K562 (cell line): ENCODE results near the gene SPAG4. TPM values are rescaled to one million over a fixed set of nuclear protein-coding genes. Genes with fewer than 3 reads are reported as not detected.

ENCODE experiments used
- CBFA2T3 ChIP-seq: fragments of 450-650 bp; IDR thresholded peaks from 2 replicates; pipeline ENCODE4 v1.6.1; 2017
- CCNT2 ChIP-seq: IDR thresholded peaks from 2 replicates; pipeline ENCODE4 v1.6.1; 2011; ENCODE audit warnings: borderline replicate concordance, low read depth, mild to moderate bottlenecking, moderate library complexity, mixed read lengths, low read length; ENCODE audit not compliant: insufficient read length; ENCODE audit errors: extremely low read depth
- EP300 ChIP-seq: IDR thresholded peaks from 2 replicates; pipeline ENCODE4 v1.6.1; 2012; ENCODE audit warnings: low read length, improper control_type of control experiment
- FOXM1 ChIP-seq, 2 experiments: fragments of 450-650 bp in 1 of 2; sonication (generic) in 1 of 2; formaldehyde crosslinking in 1 of 2; IDR thresholded peaks; 2 replicates each; pipeline versions ENCODE4 v1.6.1 to v1.9.0; 2017 to 2022; ENCODE audit warnings: low read depth in 2 of 2, mild to moderate bottlenecking in 2 of 2, missing genetic modification reagents in 1 of 2, moderate library complexity in 1 of 2
- GATAD2B ChIP-seq: fragments of 450-650 bp; IDR thresholded peaks from 2 replicates; pipeline ENCODE4 v1.6.1; 2017; ENCODE audit warnings: mild to moderate bottlenecking, borderline replicate concordance
- HDAC8 ChIP-seq: fragments of 450-650 bp; IDR thresholded peaks from 2 replicates; pipeline ENCODE4 v1.6.1; 2016; ENCODE audit warnings: mild to moderate bottlenecking, missing genetic modification characterization, moderate library complexity, missing compliant biosample characterization
- HNRNPK ChIP-seq: fragments of 200-400 bp; formaldehyde crosslinking; IDR thresholded peaks from one replicate; pipeline ENCODE4 v1.6.1; 2018; ENCODE audit warnings: mild to moderate bottlenecking, low read depth, low read length; ENCODE audit not compliant: poor library complexity, severe bottlenecking
- KHSRP ChIP-seq: fragments of 450-650 bp; IDR thresholded peaks from 2 replicates; pipeline ENCODE4 v1.6.1; 2017
- NEUROD1 ChIP-seq: fragments of 150-350 bp; IDR thresholded peaks from 2 replicates; pipeline ENCODE4 v1.6.1; 2014; ENCODE audit warnings: borderline replicate concordance, low read length, low read depth; ENCODE audit not compliant: partially characterized antibody
- NFE2L1 ChIP-seq: fragments of 450-650 bp; IDR thresholded peaks from 2 replicates; pipeline ENCODE4 v1.6.1; 2016; ENCODE audit warnings: missing genetic modification characterization, low read depth, mild to moderate bottlenecking, missing compliant biosample characterization, moderate library complexity, borderline replicate concordance
- ZNF184 ChIP-seq: sonication (generic); formaldehyde crosslinking; IDR thresholded peaks from 2 replicates; pipeline ENCODE4 v1.5.0; 2020; ENCODE audit warnings: missing genetic modification reagents
- ZNF347 ChIP-seq: fragments of 450-650 bp; formaldehyde crosslinking; IDR thresholded peaks from 2 replicates; pipeline ENCODE4 v1.4.0; 2020; ENCODE audit warnings: low read depth, mild to moderate bottlenecking, moderate library complexity
- ZNF507 ChIP-seq: conservative IDR thresholded peaks from 2 replicates; pipeline ENCODE4 v1.6.1; 2017; ENCODE audit warnings: missing genetic modification characterization, missing compliant biosample characterization
- polyA plus RNA-seq, 8 experiments: library from polyadenylated mRNA; depleted of rRNA in 4 of 8; stranded (reverse) in 5 of 8; unstranded in 3 of 8; fragments of >200 nt; fragmentation: Nextera tagmentation in 2 of 8; fragmentation: Illumina TruSeq in 1 of 8; extraction: Ambion mirVana in 2 of 8; extraction: Trizol in 1 of 8; gene quantifications; 2 replicates each; pipeline versions ENCODE4 v1.2.1 to v1.2.3, GENCODE V29; 2011 to 2014; ENCODE audit warnings: inconsistent platforms in 1 of 8, missing spikeins in 1 of 8
- total RNA-seq, 7 experiments: library from RNA; depleted of rRNA in 6 of 7; stranded (reverse); fragments of >200 nt in 6 of 7; fragmentation: Illumina TruSeq in 2 of 7; extraction: Trizol in 2 of 7; gene quantifications; 2 replicates each; pipeline versions ENCODE4 v1.2.1 to v1.2.3, GENCODE V29; 2011 to 2021; ENCODE audit warnings: low replicate concordance in 1 of 7
- TF ChIP-seq, protein P1 (sequence below): fragments of 450-650 bp; IDR thresholded peaks from 2 replicates; pipeline ENCODE4 v1.6.1; 2016; ENCODE audit warnings: low read depth, mild to moderate bottlenecking, moderate library complexity
- TF ChIP-seq, protein P2 (sequence below): sonication (generic); IDR thresholded peaks from 2 replicates; pipeline ENCODE4 v1.6.1; 2016
- TF ChIP-seq, protein P3 (sequence below): fragments of 250-450 bp; sonication (Bioruptor Pico); IDR thresholded peaks from 2 replicates; pipeline ENCODE4 v1.4.0; 2020; ENCODE audit warnings: mild to moderate bottlenecking, moderate library complexity, borderline replicate concordance
- TF ChIP-seq, protein P4 (sequence below): fragments of 450-650 bp; IDR thresholded peaks from 2 replicates; pipeline ENCODE4 v1.6.1; 2017; ENCODE audit warnings: mild to moderate bottlenecking, moderate library complexity
- TF ChIP-seq, protein P5 (sequence below): fragments of 200-800 bp; sonication (Bioruptor generic); IDR thresholded peaks from 2 replicates; pipeline ENCODE4 v1.6.1; 2017; ENCODE audit warnings: missing genetic modification characterization, missing compliant biosample characterization

SPAG4 gene
- total and polyA plus RNA-seq, 9 of the 15 experiments (the other 6 are each of a cell fraction or from before 2014, with no cell fraction given): 1.6 to 11.4 (median 4.6) TPM

DNA sequence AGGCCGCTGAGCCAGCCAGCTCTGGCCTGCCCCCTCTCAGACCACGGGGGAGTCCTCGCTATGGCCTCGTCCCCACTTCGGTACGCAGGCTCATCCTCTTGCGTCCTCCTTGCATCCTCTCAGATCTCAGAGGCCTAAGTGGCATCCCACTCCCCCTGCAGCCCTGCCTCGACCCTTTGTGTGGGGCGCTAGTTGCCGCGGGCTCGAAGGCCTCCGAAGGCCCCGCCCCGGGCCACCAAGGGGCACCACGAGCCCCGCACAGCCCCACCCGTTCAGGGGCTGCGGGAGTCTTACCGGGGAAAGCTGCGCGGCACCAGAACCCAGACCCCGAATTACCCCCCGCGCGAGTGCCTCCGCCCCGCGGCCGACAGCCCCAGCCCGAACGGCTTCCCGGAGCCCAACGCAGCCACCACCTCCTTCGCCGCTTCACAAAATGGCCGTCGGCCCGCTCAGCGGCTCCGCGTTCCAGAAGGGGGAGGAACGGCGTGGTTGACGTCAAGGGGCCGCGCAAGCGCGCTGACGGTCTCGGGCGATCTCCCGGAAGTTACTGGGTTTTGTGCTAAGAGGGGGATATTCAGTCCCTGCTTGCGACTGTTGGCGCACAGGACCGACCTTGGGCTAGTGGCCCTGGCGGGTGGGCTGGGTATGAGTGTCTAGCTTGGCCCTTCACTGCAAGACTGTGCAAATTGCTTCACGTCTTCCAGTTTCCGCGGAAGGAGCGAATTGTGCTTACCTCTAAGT, 49.0 kb downstream of the SPAG4 start, which contains the start of the genes CPNE1 and RBM12 (continued):
- TF ChIP-seq, protein P1, sequence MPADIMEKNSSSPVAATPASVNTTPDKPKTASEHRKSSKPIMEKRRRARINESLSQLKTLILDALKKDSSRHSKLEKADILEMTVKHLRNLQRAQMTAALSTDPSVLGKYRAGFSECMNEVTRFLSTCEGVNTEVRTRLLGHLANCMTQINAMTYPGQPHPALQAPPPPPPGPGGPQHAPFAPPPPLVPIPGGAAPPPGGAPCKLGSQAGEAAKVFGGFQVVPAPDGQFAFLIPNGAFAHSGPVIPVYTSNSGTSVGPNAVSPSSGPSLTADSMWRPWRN: no peak
- no peak for TF ChIP-seq NFE2L1 (tag)
- TF ChIP-seq, protein P2, sequence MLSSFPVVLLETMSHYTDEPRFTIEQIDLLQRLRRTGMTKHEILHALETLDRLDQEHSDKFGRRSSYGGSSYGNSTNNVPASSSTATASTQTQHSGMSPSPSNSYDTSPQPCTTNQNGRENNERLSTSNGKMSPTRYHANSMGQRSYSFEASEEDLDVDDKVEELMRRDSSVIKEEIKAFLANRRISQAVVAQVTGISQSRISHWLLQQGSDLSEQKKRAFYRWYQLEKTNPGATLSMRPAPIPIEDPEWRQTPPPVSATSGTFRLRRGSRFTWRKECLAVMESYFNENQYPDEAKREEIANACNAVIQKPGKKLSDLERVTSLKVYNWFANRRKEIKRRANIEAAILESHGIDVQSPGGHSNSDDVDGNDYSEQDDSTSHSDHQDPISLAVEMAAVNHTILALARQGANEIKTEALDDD: no peak
- no peak for TF ChIP-seq ZNF184 (CRISPR knock-in tag)
- TF ChIP-seq, protein P3, sequence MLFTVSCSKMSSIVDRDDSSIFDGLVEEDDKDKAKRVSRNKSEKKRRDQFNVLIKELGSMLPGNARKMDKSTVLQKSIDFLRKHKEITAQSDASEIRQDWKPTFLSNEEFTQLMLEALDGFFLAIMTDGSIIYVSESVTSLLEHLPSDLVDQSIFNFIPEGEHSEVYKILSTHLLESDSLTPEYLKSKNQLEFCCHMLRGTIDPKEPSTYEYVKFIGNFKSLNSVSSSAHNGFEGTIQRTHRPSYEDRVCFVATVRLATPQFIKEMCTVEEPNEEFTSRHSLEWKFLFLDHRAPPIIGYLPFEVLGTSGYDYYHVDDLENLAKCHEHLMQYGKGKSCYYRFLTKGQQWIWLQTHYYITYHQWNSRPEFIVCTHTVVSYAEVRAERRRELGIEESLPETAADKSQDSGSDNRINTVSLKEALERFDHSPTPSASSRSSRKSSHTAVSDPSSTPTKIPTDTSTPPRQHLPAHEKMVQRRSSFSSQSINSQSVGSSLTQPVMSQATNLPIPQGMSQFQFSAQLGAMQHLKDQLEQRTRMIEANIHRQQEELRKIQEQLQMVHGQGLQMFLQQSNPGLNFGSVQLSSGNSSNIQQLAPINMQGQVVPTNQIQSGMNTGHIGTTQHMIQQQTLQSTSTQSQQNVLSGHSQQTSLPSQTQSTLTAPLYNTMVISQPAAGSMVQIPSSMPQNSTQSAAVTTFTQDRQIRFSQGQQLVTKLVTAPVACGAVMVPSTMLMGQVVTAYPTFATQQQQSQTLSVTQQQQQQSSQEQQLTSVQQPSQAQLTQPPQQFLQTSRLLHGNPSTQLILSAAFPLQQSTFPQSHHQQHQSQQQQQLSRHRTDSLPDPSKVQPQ (CRISPR knock-in tag): no peak
- no peak for TF ChIP-seq HNRNPK
- no peak for TF ChIP-seq ZNF347 (CRISPR knock-in tag)
- 0 out of 2 replicates have a peak, but pooled peaks have one; percentile 75 for TF ChIP-seq HDAC8
- TF ChIP-seq, protein P4, sequence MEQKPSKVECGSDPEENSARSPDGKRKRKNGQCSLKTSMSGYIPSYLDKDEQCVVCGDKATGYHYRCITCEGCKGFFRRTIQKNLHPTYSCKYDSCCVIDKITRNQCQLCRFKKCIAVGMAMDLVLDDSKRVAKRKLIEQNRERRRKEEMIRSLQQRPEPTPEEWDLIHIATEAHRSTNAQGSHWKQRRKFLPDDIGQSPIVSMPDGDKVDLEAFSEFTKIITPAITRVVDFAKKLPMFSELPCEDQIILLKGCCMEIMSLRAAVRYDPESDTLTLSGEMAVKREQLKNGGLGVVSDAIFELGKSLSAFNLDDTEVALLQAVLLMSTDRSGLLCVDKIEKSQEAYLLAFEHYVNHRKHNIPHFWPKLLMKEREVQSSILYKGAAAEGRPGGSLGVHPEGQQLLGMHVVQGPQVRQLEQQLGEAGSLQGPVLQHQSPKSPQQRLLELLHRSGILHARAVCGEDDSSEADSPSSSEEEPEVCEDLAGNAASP: no peak
- TF ChIP-seq ZNF507 (tag): no peak
- TF ChIP-seq, protein P5, sequence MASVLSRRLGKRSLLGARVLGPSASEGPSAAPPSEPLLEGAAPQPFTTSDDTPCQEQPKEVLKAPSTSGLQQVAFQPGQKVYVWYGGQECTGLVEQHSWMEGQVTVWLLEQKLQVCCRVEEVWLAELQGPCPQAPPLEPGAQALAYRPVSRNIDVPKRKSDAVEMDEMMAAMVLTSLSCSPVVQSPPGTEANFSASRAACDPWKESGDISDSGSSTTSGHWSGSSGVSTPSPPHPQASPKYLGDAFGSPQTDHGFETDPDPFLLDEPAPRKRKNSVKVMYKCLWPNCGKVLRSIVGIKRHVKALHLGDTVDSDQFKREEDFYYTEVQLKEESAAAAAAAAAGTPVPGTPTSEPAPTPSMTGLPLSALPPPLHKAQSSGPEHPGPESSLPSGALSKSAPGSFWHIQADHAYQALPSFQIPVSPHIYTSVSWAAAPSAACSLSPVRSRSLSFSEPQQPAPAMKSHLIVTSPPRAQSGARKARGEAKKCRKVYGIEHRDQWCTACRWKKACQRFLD (CRISPR knock-in tag): no peak
- TF ChIP-seq CBFA2T3: no peak
- no peak for TF ChIP-seq KHSRP
- peak; percentile 81 for TF ChIP-seq CCNT2
- TF ChIP-seq GATAD2B: no peak
- TF ChIP-seq FOXM1 (IDR thresholded peaks at IDR 0.05; ENCODE audit: low read depth): no peak
- peak; percentile 87; the same call in 1 of the 2 replicates for TF ChIP-seq FOXM1 (CRISPR knock-in tag; IDR thresholded peaks at IDR 0.05; ENCODE audit: low read depth)
- TF ChIP-seq EP300: no peak
- no peak for TF ChIP-seq NEUROD1
